Smooth muscle cell of the pulmonary artery (primary cell): ENCODE results near the gene ARMH3. TPM values are rescaled to one million over a fixed set of nuclear protein-coding genes. Genes with fewer than 3 reads are reported as not detected.

Experiments
- total RNA-seq: library from RNA; depleted of rRNA; stranded (reverse); fragments of >200 nt; gene quantifications from 2 replicates; pipeline ENCODE4 v1.2.3, GENCODE V29; 2014

The ARMH3 gene
- 11.2 and 11.7 TPM in 2 replicates for total RNA-seq

DNA sequence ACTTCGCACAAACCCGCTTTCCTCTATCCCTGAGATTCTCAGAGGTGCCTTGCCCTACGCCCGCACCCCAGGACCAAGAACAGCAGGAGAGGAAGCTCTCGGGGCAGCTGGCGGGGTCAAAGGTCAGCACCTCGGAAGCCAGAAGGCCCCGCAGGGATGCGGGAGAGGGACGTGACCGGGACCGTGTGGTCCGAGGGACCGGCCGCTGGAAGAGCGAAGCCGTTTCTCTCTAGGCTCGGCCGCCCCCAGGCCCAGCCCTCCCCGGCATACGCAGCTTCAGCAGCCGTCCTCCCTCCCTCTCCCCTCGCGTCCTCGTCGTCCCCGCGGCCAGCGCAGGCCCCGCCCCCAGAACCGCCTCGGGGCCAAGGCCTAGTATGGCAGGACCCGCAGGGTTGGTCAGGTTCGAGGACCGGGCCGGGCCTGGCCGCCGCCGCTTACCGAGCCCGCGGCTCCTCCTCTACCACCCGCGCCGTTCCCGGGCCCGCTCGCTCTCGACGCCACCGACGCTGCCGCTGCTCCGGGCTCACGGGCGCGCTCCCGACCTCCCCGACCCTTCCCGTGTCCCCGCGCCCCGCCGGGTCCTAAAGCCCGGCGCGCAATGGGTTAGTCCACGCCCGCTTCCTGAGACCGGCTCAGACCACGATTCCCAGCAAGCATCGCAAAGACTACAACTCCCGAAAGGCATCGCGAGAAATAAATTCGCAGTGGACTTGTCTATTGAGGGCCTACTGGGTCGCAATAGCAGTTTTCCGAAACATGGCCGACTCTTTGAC is at the start of gene ARMH3:
Gene ARMH3 (minus strand): TSS at position 527 of the 773 bp plus-strand sequence. CDS start 16,059 bp downstream, outside the sequence.

GRCh38 chr10:102064868-102065560 is 9.0 kb upstream of the ARMH3 start, which contains the start of gene HPS6:
Gene HPS6 (plus strand): TSS chr10:102065349. CDS start chr10:102065475, 126 bp downstream.

DNA sequence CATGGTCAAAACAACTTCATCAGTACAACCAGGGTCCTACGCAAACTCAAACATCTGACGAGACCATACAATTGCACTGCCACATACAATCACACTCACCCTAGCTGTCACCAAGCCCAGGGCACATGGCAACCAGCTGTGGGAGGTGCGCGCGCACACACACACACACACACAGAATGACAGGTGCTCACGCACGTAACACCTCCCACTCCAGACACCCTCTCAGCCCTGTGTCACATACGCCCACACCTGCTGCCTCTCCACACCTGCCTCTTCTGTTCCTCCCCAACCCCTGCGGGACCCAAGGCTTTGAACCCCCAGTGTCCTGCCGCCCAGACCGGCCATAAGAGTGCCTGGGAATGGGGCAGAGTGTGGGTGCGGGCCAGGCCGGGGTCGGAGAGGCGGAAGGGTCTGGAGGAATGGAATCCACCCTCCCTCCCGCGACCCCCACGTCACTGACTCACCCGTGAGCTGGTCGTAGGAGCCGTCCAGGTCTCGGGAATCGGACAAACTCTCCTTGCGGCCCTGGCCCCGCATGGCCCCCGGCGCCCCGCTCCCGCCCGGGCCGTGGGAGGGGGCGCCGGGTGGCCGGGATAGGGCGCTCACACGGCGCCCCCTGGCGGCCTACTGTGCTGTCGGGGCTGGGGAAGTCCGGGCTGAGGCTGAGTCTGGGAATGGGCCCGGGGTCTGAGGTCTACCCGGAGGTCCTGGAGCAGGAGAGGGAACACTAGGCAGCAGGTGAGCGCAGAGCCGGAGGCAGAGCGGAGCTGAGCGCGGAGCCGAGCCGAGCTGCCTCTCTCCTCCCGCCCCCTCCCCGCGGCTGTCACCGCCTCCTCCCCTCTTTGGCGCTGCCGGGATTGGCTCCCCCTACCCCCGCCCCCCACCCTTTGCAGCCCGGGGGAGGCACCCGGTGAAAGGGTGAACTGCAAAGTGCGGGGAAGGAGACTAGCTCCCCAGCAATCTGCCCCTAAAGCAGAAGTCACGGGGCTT is 212.6 kb downstream of the ARMH3 start, which contains the start of gene KCNIP2:
Gene KCNIP2 (minus strand): TSS at position 769 of the 990 bp plus-strand sequence. CDS start 232 bp downstream, at position 537.

DNA sequence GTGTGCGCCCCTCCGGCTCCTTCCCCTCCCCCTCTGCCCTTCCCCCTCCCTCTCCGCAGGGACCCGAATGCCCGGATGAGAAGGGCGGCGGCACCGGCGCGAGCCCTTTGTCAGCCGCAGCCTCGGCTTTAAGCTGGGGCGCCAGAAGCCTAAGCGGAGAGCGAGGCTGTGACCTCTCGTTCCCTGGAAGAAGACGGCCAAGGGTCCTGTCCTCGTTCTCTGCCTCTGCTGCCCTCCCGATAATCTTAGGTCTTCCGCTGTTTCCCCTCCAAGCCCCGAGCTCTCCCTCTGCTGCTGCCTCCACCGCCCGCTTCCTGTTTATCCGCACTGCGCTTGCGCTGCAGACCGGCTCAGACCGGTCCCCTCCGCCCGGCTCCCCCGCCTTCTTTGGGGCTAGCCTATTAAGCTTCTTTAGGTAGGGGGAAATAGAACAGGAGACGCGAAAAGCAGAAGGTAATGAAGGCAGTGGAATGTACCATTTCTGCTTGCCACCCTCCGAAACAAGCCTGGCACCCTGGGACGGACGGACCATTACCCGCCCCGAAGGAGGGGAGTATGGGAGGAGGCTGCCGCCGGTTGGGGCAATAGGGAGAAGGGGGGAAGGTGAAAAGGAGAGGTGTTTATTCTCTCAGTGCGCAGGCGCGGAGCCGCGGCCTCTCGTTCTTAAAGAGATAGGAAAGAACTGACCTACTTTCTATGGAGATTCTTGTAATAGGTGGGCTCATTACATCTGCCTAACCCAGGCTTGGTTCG is 237.7 kb downstream of the ARMH3 start, which contains the start of gene OGA:
Gene OGA (minus strand): TSS at position 326 of the 753 bp plus-strand sequence. CDS start 422 bp downstream, outside the sequence.

Other genes starting within 250 kb of the ARMH3 start
- gene OGA, start 237.7 kb downstream of the ARMH3 start, total RNA-seq: 86.7 and 118 TPM in 2 replicates
- gene KCNIP2, start 212.4 kb downstream of the ARMH3 start, total RNA-seq: 1.5 and 1.8 TPM in 2 replicates
- 31.1 and 34.6 TPM in 2 replicates for gene HPS6, start 9.2 kb upstream of the ARMH3 start, total RNA-seq
- gene LDB1, start 64.2 kb upstream of the ARMH3 start, total RNA-seq: 43.3 and 48.1 TPM in 2 replicates
- 13.3 and 20.9 TPM in 2 replicates for gene PPRC1, start 76.9 kb upstream of the ARMH3 start, total RNA-seq
- 20.2 and 28.0 TPM in 2 replicates for gene NOLC1, start 96.2 kb upstream of the ARMH3 start, total RNA-seq
- gene ELOVL3, start 170.1 kb upstream of the ARMH3 start, total RNA-seq: 0.13 and 0.20 TPM in 2 replicates
- gene PITX3, start 185.3 kb upstream of the ARMH3 start, total RNA-seq: 0.13 and 0.23 TPM in 2 replicates
- 50.8 and 56.1 TPM in 2 replicates for gene GBF1, start 189.4 kb upstream of the ARMH3 start, total RNA-seq